ENCODE measurements around the gene TPP1.

DNA sequence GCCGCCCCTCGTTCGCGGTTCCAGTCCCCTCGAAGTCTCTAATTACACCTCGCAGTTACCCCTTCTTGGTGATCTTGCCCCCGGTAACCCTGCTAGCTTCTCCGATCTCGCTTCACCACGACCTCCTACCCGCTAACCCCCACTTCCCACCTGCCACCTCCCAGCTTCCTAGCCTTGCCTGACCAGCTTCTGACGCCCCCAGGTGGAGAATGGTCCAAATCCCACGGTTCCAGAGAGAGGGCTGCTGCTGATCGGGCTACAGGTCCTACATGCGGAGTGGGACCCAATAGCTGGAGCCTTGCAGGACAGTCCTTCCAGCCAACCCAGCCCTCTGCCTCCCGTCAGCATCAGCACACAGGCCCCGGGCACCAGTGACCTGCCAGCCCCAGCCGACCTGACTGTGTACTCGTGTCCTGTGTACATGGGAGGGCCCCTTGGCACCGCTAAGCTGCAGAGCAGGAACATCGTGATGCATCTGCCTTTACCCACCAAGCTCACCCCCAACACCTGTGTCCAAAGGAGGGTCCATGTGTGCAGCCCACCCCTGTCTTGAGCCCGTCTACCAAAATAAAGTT, 47.7 kb downstream of the TPP1 start:
- TF ChIP-seq, protein P1, sequence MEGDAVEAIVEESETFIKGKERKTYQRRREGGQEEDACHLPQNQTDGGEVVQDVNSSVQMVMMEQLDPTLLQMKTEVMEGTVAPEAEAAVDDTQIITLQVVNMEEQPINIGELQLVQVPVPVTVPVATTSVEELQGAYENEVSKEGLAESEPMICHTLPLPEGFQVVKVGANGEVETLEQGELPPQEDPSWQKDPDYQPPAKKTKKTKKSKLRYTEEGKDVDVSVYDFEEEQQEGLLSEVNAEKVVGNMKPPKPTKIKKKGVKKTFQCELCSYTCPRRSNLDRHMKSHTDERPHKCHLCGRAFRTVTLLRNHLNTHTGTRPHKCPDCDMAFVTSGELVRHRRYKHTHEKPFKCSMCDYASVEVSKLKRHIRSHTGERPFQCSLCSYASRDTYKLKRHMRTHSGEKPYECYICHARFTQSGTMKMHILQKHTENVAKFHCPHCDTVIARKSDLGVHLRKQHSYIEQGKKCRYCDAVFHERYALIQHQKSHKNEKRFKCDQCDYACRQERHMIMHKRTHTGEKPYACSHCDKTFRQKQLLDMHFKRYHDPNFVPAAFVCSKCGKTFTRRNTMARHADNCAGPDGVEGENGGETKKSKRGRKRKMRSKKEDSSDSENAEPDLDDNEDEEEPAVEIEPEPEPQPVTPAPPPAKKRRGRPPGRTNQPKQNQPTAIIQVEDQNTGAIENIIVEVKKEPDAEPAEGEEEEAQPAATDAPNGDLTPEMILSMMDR (IDR thresholded peaks at IDR 0.05) = no peak
- no peak for TF ChIP-seq POLR2A (IDR thresholded peaks at IDR 0.05)
